ENCODE measurements around the gene SYT8.

Gene SYT8

DNA sequence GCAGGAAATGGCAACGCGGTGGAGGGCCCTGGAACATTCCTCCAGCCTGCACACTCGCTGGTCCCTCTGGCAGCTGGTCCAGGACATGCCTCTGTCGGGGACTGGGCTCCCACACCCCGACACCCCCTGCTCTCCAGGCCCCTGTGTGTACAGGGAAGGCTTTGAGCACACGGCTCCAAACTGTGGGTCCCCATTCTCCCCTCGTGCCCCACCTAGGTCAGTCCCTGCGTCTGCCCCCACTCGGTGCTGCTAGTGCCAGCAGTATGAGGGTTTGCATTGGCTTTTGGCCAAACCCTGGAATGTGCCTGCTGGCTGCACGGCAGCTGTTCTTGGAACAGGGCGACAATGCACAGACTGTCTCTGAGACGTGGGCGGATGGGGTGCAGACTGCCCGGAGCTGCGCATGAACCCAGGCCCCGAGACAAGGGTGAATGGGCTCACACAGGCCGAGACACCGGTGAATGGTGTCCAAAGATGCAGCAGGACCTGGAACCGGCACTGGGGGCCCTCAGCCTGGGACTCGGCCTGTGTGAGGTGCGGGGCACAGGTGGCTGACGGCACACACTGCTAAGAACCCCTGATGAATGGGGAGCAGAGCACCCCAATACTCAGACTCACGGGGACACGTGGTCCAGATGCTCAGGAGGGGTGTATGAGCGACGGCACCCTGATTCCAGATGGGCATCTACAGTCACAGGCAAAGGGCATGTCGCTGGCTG lies 7.5 kb upstream of the SYT8 start:
- Histone ChIP-seq H3K4me3 (IDR thresholded peaks at IDR 0.05; ENCODE audit: insufficient read depth, low read depth, low read length) (no peak overlapping the region), H4K20me1 (ENCODE audit: insufficient read depth) (no peaks in the 10 kb centered on the region), H3K27ac (no peak overlapping the region), H3K27me3 (ENCODE audit: insufficient read depth, low read depth) (peaks cover 81% of the 10 kb centered on the region), H3K79me2 (ENCODE audit: insufficient read depth, low read depth) (no peaks in the 10 kb centered on the region), H3K4me1 (ENCODE audit: low read depth, poor library complexity, severe bottlenecking) (no peaks in the 10 kb centered on the region), H3K4me2 (no peak overlapping the region), H3K36me3 (ENCODE audit: insufficient read depth) (no peaks in the 10 kb centered on the region), H2AFZ (ENCODE audit: low read depth) (no peak overlapping the region), H3K9ac (no peak overlapping the region)
- TF ChIP-seq CTCF (conservative IDR thresholded peaks at IDR 0.05; ENCODE audit: low read depth, low read length) = no peak

- Histone ChIP-seq H3K79me2 (ENCODE audit: insufficient read depth, low read depth) (no peaks in the 10 kb centered on the region), H3K4me3 (IDR thresholded peaks at IDR 0.05; ENCODE audit: insufficient read depth, low read depth, low read length) (no peak overlapping the region), H4K20me1 (ENCODE audit: insufficient read depth) (no peaks in the 10 kb centered on the region), H3K27ac (no peak overlapping the region), H3K27me3 (ENCODE audit: insufficient read depth, low read depth) (peaks cover 83% of the 10 kb centered on the region), H3K36me3 (ENCODE audit: insufficient read depth) (no peaks in the 10 kb centered on the region), H3K4me2 (no peak overlapping the region), H2AFZ (ENCODE audit: low read depth) (no peak overlapping the region), H3K9ac (no peak overlapping the region), H3K4me1 (ENCODE audit: low read depth, poor library complexity, severe bottlenecking) (no peaks in the 10 kb centered on the region)
- TF ChIP-seq CTCF (conservative IDR thresholded peaks at IDR 0.05; ENCODE audit: low read depth, low read length) = no peak
These were observed 6.9 kb upstream of the SYT8 start for GRCh38 chr11:1827931-1828330.

DNA sequence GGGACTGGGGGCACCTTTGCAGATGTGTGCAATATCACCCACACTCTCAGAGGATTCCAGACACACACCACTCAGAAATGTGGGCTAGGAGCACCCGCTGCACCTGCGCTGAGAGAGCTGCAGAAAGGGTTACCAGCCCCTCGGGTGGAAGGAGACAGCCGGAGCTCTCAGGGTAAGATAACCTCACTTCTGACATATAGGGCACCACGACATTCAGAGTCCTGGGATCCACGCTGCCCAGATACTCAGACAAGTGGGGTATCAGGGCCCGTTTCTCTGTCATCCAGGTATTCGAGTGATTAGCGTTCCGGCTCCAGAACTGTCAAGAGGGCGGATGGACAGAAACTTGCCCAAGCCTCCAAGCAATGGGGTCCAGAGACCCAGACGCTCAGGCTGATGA lies 6.2 kb upstream of the SYT8 start:
- TF ChIP-seq CTCF (conservative IDR thresholded peaks at IDR 0.05; ENCODE audit: low read depth, low read length) = no peak
- Histone ChIP-seq H2AFZ (ENCODE audit: low read depth) (no peak overlapping the region), H3K36me3 (ENCODE audit: insufficient read depth) (no peaks in the 10 kb centered on the region), H3K9ac (no peak overlapping the region), H3K4me3 (IDR thresholded peaks at IDR 0.05; ENCODE audit: insufficient read depth, low read depth, low read length) (no peak overlapping the region), H3K27me3 (ENCODE audit: insufficient read depth, low read depth) (peaks cover 86% of the 10 kb centered on the region), H3K27ac (no peak overlapping the region), H4K20me1 (ENCODE audit: insufficient read depth) (no peaks in the 10 kb centered on the region), H3K79me2 (ENCODE audit: insufficient read depth, low read depth) (no peaks in the 10 kb centered on the region), H3K4me1 (ENCODE audit: low read depth, poor library complexity, severe bottlenecking) (no peaks in the 10 kb centered on the region), H3K4me2 (no peak overlapping the region)

GRCh38 chr11:1829039-1829820 lies 5.6 kb upstream of the SYT8 start:
- TF ChIP-seq CTCF (conservative IDR thresholded peaks at IDR 0.05; ENCODE audit: low read depth, low read length) = no peak
- H3K79me2 ChIP-seq (ENCODE audit: insufficient read depth, low read depth) = no peaks in the 10 kb centered on the region
- H3K27me3 ChIP-seq (ENCODE audit: insufficient read depth, low read depth) = peaks cover 86% of the 10 kb centered on the region

More at GRCh38 chr11:1829039-1829820, 5.6 kb upstream of the SYT8 start:
- H4K20me1 ChIP-seq (ENCODE audit: insufficient read depth) = no peaks in the 10 kb centered on the region
- no peak overlapping the region for H3K4me3 ChIP-seq (IDR thresholded peaks at IDR 0.05; ENCODE audit: insufficient read depth, low read depth, low read length)
- no peak overlapping the region for H3K9ac ChIP-seq
- H3K27ac ChIP-seq = no peak overlapping the region
- no peaks in the 10 kb centered on the region for H3K36me3 ChIP-seq (ENCODE audit: insufficient read depth)
- no peak overlapping the region for H3K4me2 ChIP-seq
- H3K4me1 ChIP-seq (ENCODE audit: low read depth, poor library complexity, severe bottlenecking) = no peaks in the 10 kb centered on the region
- no peak overlapping the region for H2AFZ ChIP-seq (ENCODE audit: low read depth)
